Inferior parietal cortex (tissue), 1 donor: ENCODE results near the gene SENP8.

Experiments
- DNase-seq: peaks from one replicate; pipeline ENCODE4 v3.0.0-alpha.2; 2016; ENCODE audit errors: extremely low spot score

SENP8 gene

GRCh38 chr15:72175186-72176044 lies 57.2 kb downstream of the SENP8 start:
- no peak for DNase-seq

GRCh38 chr15:72176159-72176558 lies 58.0 kb downstream of the SENP8 start:
- no peak for DNase-seq

GRCh38 chr15:72176743-72177142 lies 58.5 kb downstream of the SENP8 start:
- DNase-seq, result no peak

DNA sequence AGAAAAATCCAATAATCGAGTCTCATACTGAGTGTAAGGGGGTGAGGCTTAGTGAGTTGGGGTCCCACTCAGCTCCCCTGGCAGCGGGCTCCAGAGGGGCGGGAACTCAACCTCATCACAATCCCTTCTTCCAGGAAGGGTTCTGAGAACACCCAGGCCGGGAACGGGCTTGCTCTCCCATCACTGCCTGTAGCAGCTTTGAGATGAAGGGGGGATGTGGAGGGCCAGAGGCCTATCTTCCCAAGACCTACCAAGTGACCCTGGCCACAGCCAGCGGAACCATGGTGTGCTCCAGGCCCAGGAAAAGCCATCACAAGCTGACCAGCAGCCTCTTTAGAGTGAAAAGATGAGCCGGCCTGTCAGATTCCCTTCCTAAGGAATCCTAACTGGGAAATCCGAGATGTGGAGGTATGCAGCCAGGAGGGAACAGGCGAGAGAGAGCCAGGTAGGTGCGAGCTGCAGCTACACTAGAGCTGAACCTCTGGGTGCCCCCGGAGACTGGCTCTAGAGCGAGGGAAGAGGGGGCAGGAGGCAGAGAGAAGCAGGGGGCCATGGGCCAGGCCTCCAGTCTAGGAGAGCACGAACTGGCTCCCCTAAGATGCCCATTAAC lies 60.9 kb downstream of the SENP8 start:
- no peak for DNase-seq

GRCh38 chr15:72179950-72180581 lies 61.9 kb downstream of the SENP8 start:
- peak; percentile 56 for DNase-seq

DNA sequence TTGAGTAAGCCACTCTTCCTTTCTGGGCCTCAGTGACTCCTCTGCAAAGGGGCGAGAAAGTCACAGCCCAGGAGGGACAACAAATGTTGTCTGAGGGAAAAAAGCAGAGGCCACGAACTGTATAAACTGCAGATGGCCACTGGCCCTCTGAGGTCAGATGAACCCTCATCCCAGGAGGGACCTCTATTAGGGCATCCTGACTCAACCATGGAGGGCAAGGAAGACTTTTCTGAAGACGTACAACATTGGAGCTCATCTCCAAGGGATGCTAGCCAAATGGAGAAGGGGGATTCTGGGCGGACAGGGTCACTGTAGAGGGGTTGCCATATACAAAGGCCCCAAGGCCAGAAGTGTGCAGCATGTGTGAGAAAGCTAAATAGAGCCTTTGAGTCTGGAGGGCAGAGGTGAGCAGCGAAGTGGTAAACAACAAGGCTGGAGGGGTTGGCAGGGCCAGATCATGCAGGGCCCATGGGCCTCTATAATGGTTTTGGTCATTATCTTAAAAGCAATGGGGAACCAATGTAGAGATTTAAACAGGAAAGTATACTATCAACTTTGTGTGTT lies 62.6 kb downstream of the SENP8 start:
- no peak for DNase-seq

DNA sequence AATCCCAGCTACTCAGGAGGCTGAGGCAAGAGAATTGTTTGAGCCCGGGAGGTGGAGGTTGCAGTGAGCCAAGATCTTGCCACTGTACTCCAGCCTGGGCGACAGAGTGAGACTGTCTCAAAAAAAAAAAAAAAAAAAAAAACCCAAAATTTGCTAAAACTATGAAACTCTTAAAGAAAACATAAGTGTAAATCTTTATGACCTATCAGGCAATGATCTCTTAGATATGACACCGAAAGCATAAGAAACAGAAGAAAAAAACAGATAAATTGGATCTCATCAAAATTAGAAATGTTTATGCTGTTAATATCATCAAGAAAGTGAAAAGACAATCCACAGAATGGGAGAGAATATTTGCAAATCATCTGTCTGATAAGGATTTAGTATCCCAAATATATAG lies 64.0 kb downstream of the SENP8 start:
- no peak for DNase-seq

DNA sequence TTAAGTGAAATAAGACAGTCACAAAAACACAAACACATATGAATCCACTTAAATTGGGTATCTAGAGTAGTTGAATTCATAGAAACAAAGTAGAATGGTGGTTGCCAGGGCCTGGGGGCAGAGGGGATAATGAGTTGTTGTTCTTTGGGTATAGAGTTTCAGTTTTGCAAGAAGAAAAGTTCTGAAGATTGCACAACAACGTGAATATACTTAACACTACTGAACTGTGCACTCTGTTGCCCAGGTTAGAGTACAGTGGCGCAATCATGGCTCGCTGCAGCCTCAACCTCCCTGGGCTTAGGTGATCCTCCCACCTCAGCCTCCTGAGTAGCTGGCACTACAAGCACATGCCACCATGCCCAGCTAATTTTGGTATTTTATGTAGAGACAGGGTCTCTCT lies 64.5 kb downstream of the SENP8 start:
- no peak for DNase-seq

GRCh38 chr15:72183781-72184164 lies 65.6 kb downstream of the SENP8 start:
- DNase-seq, result no peak

DNA sequence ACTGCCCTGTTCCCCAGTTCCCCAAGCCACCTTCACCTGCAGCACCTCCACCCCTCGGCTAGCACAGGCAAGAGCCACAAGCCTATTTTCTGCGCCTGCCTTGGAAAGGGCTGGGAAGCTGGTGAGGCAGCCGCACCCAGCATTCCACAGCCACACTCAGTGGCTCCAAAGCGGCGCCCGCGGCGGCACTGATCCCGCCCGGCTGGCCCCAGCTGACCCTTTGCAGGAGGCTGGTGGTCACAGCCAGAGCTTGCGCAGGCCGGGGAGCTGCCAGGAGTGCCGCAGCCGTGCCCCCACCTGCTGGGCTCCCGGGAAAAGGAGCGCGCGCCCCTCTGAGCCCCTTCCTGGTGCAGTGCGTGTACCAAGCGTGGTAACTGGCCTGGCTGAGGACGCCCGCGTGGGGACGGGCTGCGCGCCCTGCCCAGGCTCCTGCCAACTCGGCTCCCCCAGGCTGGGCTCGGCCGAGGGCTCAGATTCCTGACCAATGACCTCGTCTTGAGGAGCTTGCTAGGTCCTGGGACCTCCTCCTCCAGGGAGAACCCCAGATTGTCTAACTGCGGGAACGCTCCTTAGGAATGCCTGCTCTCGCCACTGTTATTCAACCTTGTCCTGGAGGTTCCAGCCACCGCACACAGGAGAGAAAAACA lies 66.1 kb downstream of the SENP8 start:
- DNase-seq, result no peak

- DNase-seq, result no peak
These were observed 71.2 kb downstream of the SENP8 start for GRCh38 chr15:72189250-72189902.

DNA sequence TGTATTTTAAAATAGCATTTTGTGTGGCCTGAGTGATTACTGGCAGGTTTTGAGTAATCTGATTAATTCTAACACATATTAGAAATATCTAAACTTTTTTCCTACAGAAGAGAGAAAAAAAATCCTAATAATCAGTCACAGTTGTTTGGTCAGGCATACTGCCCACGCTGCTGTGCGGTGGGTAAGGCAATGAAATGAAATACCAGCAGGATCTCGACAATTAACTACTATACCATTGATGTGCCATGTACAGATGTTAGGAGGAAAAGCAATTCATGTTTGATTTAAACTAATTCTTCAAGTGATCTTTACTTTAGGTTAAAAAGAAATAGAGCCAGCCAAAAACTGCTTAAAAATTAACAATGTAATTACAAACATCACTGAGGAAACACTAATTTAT lies 74.2 kb downstream of the SENP8 start:
- DNase-seq, result no peak
